T-cell (primary cell): ENCODE measurements around the gene ADAP1. TPM values are rescaled to one million over a fixed set of nuclear protein-coding genes. Genes with fewer than 3 reads are reported as not detected.

Source experiments
- ATAC-seq, 4 experiments: fragments of 200-7000 bp in 3 of 4; fragments of 150-1000 bp in 1 of 4; cut with Tn5 transposase; replicated peaks in 1 of 4; 1 replicate in 3 of 4; 2 replicates in 1 of 4; pipeline ENCODE4 v1.10.0; 2021; ENCODE audit warnings: moderate library complexity in 3 of 4, mild to moderate bottlenecking in 2 of 4, moderate number of reproducible peaks in 1 of 4
- CTCF ChIA-PET, 2 donors: fragments of 300-600 bp; sonication (Branson Sonifier 250); formaldehyde crosslinking; loops; one replicate each; lab custom pipeline; 2022; ENCODE audit warnings: antibody characterized with exemption in 2 of 2; lab: Charles Lee
- POLR2A ChIA-PET, 2 donors: fragments of 300-600 bp; sonication (Branson Sonifier 250); formaldehyde crosslinking; loops; one replicate each; lab custom pipeline; 2022; ENCODE audit warnings: antibody characterized with exemption in 2 of 2; lab: Charles Lee
- DNase-seq, 35 experiments: peaks; one replicate each; pipeline versions ENCODE4 v3.0.0 to v3.0.0-alpha.2; 2013 to 2023
- H3K27ac ChIP-seq: one replicate; pipeline ENCODE4 v1.5.1; 2013; ENCODE audit warnings: low read length
- H3K27me3 ChIP-seq, 2 experiments: replicated peaks in 1 of 2; 1 replicate in 1 of 2; 2 replicates in 1 of 2; pipeline versions ENCODE4 v1.6.1 to v1.7.0; 2013; ENCODE audit warnings: low read length in 1 of 2, mixed read lengths in 1 of 2; ENCODE audit not compliant: control insufficient read depth in 2 of 2, insufficient read depth in 2 of 2; ENCODE audit errors: extremely low read depth in 1 of 2
- H3K36me3 ChIP-seq, 2 donors: 1 replicate in 1 of 2; 2 replicates in 1 of 2; pipeline versions ENCODE4 v1.6.1 to v1.7.0; 2013; ENCODE audit warnings: low read length in 1 of 2; ENCODE audit not compliant: control insufficient read depth in 2 of 2, insufficient read depth in 1 of 2; ENCODE audit errors: extremely low read depth in 1 of 2
- H3K4me1 ChIP-seq, 2 experiments: 1 replicate in 1 of 2; 2 replicates in 1 of 2; pipeline versions ENCODE4 v1.6.1 to v1.7.0; 2013; ENCODE audit warnings: low read length in 2 of 2, mixed read lengths in 1 of 2; ENCODE audit not compliant: insufficient read depth in 2 of 2, control insufficient read depth in 1 of 2; ENCODE audit errors: extremely low read depth in 1 of 2
- H3K4me3 ChIP-seq, 2 donors: 1 replicate in 1 of 2; 2 replicates in 1 of 2; pipeline versions ENCODE4 v1.5.1 to v1.7.0; 2013; ENCODE audit warnings: mild to moderate bottlenecking in 2 of 2, low read length in 1 of 2, moderate library complexity in 1 of 2; ENCODE audit not compliant: control insufficient read depth in 1 of 2; ENCODE audit errors: extremely low read depth in 1 of 2
- H3K9me3 ChIP-seq: 2 replicates; pipeline ENCODE4 v1.7.0; 2013
- H3K27ac Mint-ChIP-seq, 2 donors: one replicate each; pipeline ENCODE4 v1.8.0; 2020 to 2021; ENCODE audit warnings: mild to moderate bottlenecking in 2 of 2, mixed read lengths in 2 of 2
- H3K27me3 Mint-ChIP-seq, 2 donors: one replicate each; pipeline ENCODE4 v1.8.0; 2021 to 2022; ENCODE audit warnings: mixed read lengths in 2 of 2
- H3K36me3 Mint-ChIP-seq: one replicate; pipeline ENCODE4 v1.8.0; 2021; ENCODE audit warnings: mixed read lengths
- H3K4me1 Mint-ChIP-seq, 3 donors: one replicate each; pipeline ENCODE4 v1.8.0; 2020 to 2022; ENCODE audit warnings: mixed read lengths in 3 of 3, mild to moderate bottlenecking in 1 of 3
- H3K4me3 Mint-ChIP-seq, 3 donors: one replicate each; pipeline ENCODE4 v1.8.0; 2020 to 2022; ENCODE audit warnings: mild to moderate bottlenecking in 3 of 3, mixed read lengths in 3 of 3, moderate library complexity in 3 of 3
- H3K9me3 Mint-ChIP-seq, 3 donors: one replicate each; pipeline ENCODE4 v1.8.0; 2020 to 2022; ENCODE audit warnings: mixed read lengths in 3 of 3
- WGBS: methylation state at CpG from one replicate; pipeline ENCODE4 v1.1.5; 2013; ENCODE audit warnings: missing lambda C conversion rate; ENCODE audit not compliant: insufficient coverage; 5-methylcytosine and 5-hydroxymethylcytosine counted together
- total RNA-seq, 35 experiments: library from RNA in 6 of 35; stranded (reverse) in 6 of 35; fragments of 120-200 nt in 1 of 35; gene quantifications; one replicate each; pipeline versions ENCODE4 v1.2.1 to v1.2.4 and lab custom pipeline; 2013 to 2026

The ADAP1 gene
- total RNA-seq, 5 donors from 2014 or later (not counting 1 experiment from before 2014, with no cell fraction given) = 10.6 to 26.9 (median 23.5) TPM

- DNase-seq = no peak
- no peak overlapping the region for H3K27ac ChIP-seq
These were observed 18.0 kb downstream of the ADAP1 start for GRCh38 chr7:936386-937054.

GRCh38 chr7:935874-936385, 18.6 kb downstream of the ADAP1 start:
- Mint-ChIP-seq H3K27ac (no peak overlapping the region), H3K4me1 (peaks cover 5 to 12% (median 6%) of the 10 kb centered on the region in 3 donors), H3K9me3 (peaks cover 0 to 7% (median 0%) of the 10 kb centered on the region in 3 donors), H3K4me3 (no peak overlapping the region), H3K27me3 (no peaks in the 10 kb centered on the region), H3K36me3 (no peaks in the 10 kb centered on the region)
- H3K4me3 ChIP-seq = no peak overlapping the region
- DNase-seq (no peak), ATAC-seq (no peak)
- ChIA-PET POLR2A (no interaction called here), CTCF (no interaction called here)
- no peaks in the 10 kb centered on the region for H3K36me3 ChIP-seq
- no peak overlapping the region for H3K27ac ChIP-seq
- H3K9me3 ChIP-seq = no peaks in the 10 kb centered on the region
- H3K27me3 ChIP-seq = peaks cover 0 to 2% of the 10 kb centered on the region in 2 experiments
- 87% methylated on average over 19 of the region's 28 CpGs for WGBS
- peaks cover 0 to 25% of the 10 kb centered on the region in 2 experiments for H3K4me1 ChIP-seq

More at GRCh38 chr7:936386-937054, 18.0 kb downstream of the ADAP1 start:
- peaks cover 0 to 2% of the 10 kb centered on the region in 2 experiments for H3K27me3 ChIP-seq
- peak in 2 of 4 experiments; percentile 20 to 48 for ATAC-seq
- H3K4me1 Mint-ChIP-seq = peaks cover 5 to 14% (median 12%) of the 10 kb centered on the region in 3 donors
- CTCF ChIA-PET = no interaction called here
- no peak overlapping the region for H3K4me3 Mint-ChIP-seq
- H3K36me3 Mint-ChIP-seq = no peaks in the 10 kb centered on the region
- no peaks in the 10 kb centered on the region for H3K9me3 ChIP-seq
- POLR2A ChIA-PET = no interaction called here
- no peak overlapping the region for H3K4me3 ChIP-seq
- 29% methylated on average over 14 of the region's 22 CpGs for WGBS
- peak overlapping the region in 1 of 2 donors; percentile 34 for H3K27ac Mint-ChIP-seq
- H3K4me1 ChIP-seq = peaks cover 0 to 25% of the 10 kb centered on the region in 2 experiments
- peaks cover 0 to 10% (median 0%) of the 10 kb centered on the region in 3 donors for H3K9me3 Mint-ChIP-seq
- H3K27me3 Mint-ChIP-seq = no peaks in the 10 kb centered on the region
- no peaks in the 10 kb centered on the region for H3K36me3 ChIP-seq

GRCh38 chr7:935164-935873, 19.2 kb downstream of the ADAP1 start:
- POLR2A ChIA-PET = no interaction called here
- Histone ChIP-seq H3K36me3 (no peaks in the 10 kb centered on the region), H3K9me3 (no peaks in the 10 kb centered on the region), H3K27ac (no peak overlapping the region), H3K27me3 (peaks cover 0 to 2% of the 10 kb centered on the region in 2 experiments), H3K4me3 (no peak overlapping the region), H3K4me1 (peaks cover 0 to 29% of the 10 kb centered on the region in 2 experiments)
- no peak overlapping the region for H3K27ac Mint-ChIP-seq
- 95% methylated on average over 44 of the region's 46 CpGs for WGBS
- H3K36me3 Mint-ChIP-seq = no peaks in the 10 kb centered on the region
- ATAC-seq = no peak
- CTCF ChIA-PET = no interaction called here
- H3K4me3 Mint-ChIP-seq = no peak overlapping the region
- DNase-seq = no peak
- H3K4me1 Mint-ChIP-seq = peaks cover 5 to 11% (median 5%) of the 10 kb centered on the region in 3 donors
- peaks cover 0 to 3% (median 0%) of the 10 kb centered on the region in 3 donors for H3K9me3 Mint-ChIP-seq
- no peaks in the 10 kb centered on the region for H3K27me3 Mint-ChIP-seq

GRCh38 chr7:934469-935163, 19.9 kb downstream of the ADAP1 start:
- H3K4me3 Mint-ChIP-seq = no peak overlapping the region
- H3K9me3 ChIP-seq = no peaks in the 10 kb centered on the region
- ChIA-PET CTCF (no interaction called here), POLR2A (no interaction called here)
- H3K27ac ChIP-seq = no peak overlapping the region
- no peak overlapping the region for H3K27ac Mint-ChIP-seq
- H3K27me3 Mint-ChIP-seq = no peaks in the 10 kb centered on the region
- H3K27me3 ChIP-seq = peaks cover 0 to 2% of the 10 kb centered on the region in 2 experiments
- ATAC-seq (no peak), DNase-seq (no peak)
- WGBS = 93% methylated on average over 12 of the region's 34 CpGs
- H3K36me3 ChIP-seq = no peaks in the 10 kb centered on the region
- H3K4me1 ChIP-seq = peaks cover 0 to 31% of the 10 kb centered on the region in 2 experiments
- no peaks in the 10 kb centered on the region for H3K36me3 Mint-ChIP-seq
- H3K4me1 Mint-ChIP-seq = peaks cover 0 to 12% (median 7%) of the 10 kb centered on the region in 3 donors
- H3K9me3 Mint-ChIP-seq = no peaks in the 10 kb centered on the region
- no peak overlapping the region for H3K4me3 ChIP-seq

- Mint-ChIP-seq H3K27me3 (no peaks in the 10 kb centered on the region), H3K9me3 (no peaks in the 10 kb centered on the region), H3K36me3 (no peaks in the 10 kb centered on the region), H3K4me1 (peaks cover 0 to 21% (median 14%) of the 10 kb centered on the region in 3 donors), H3K27ac (no peak overlapping the region), H3K4me3 (no peak overlapping the region)
- POLR2A ChIA-PET = no interaction called here
- Histone ChIP-seq H3K27ac (no peak overlapping the region), H3K4me1 (peaks cover 0 to 44% of the 10 kb centered on the region in 2 experiments), H3K4me3 (no peak overlapping the region), H3K9me3 (no peaks in the 10 kb centered on the region), H3K36me3 (no peaks in the 10 kb centered on the region), H3K27me3 (peaks cover 0 to 2% of the 10 kb centered on the region in 2 experiments)
- ATAC-seq = no peak
- no peak for DNase-seq
- CTCF ChIA-PET = no interaction called here
- WGBS = 96% methylated on average over 11 of the region's 11 CpGs
These were observed 21.9 kb downstream of the ADAP1 start for GRCh38 chr7:932651-932975.
